Upper lobe of left lung (tissue), 6 donors: ENCODE measurements around the gene ABCC8. TPM values are rescaled to one million over a fixed set of nuclear protein-coding genes. Genes with fewer than 3 reads are reported as not detected.

ENCODE experiments used
- ATAC-seq, 2 donors: fragments of 200-7000 bp; cut with Tn5 transposase; one replicate each; pipeline ENCODE4 v1.9.1; 2022; ENCODE audit warnings: mild to moderate bottlenecking in 2 of 2, moderate library complexity in 2 of 2; ENCODE audit not compliant: low FRiP score in 2 of 2
- DNase-seq, 2 donors: peaks; one replicate each; pipeline ENCODE4 v3.0.0-alpha.2; 2019 to 2020
- H3K27ac ChIP-seq, 4 donors: fragments of 200-600 bp; sonication (generic); one replicate each; pipeline ENCODE4 v1.5.1; 2016 to 2019
- H3K27me3 ChIP-seq, 4 donors: fragments of 200-600 bp; sonication (generic); one replicate each; pipeline ENCODE4 v1.5.1; 2017 to 2019
- H3K36me3 ChIP-seq, 4 donors: fragments of 200-600 bp; sonication (generic); one replicate each; pipeline ENCODE4 v1.5.1; 2016 to 2019
- H3K4me1 ChIP-seq, 4 donors: fragments of 200-600 bp; sonication (generic); one replicate each; pipeline ENCODE4 v1.5.1; 2018 to 2019
- H3K4me3 ChIP-seq, 4 donors: fragments of 200-600 bp; sonication (generic); one replicate each; pipeline ENCODE4 v1.5.1; 2017 to 2019; ENCODE audit warnings: mild to moderate bottlenecking in 2 of 4, moderate library complexity in 1 of 4
- H3K9me3 ChIP-seq, 4 donors: fragments of 200-600 bp; sonication (generic); one replicate each; pipeline ENCODE4 v1.5.1; 2018 to 2019
- CTCF ChIP-seq, 6 experiments: fragments of 450-650 bp in 4 of 6; fragments of 200-600 bp in 2 of 6; sonication (generic) in 2 of 6; IDR thresholded peaks; one replicate each; pipeline ENCODE4 v1.5.1; 2016 to 2019; ENCODE audit warnings: antibody characterized with exemption in 6 of 6
- EP300 ChIP-seq, 4 donors: sonication (generic); formaldehyde crosslinking; IDR thresholded peaks; one replicate each; pipeline ENCODE4 v1.5.1; 2017; ENCODE audit warnings: antibody characterized with exemption in 4 of 4, control low read depth in 2 of 4
- POLR2A ChIP-seq, 4 donors: fragments of 450-650 bp; IDR thresholded peaks; one replicate each; pipeline ENCODE4 v1.5.1; 2016 to 2017; ENCODE audit warnings: antibody characterized with exemption in 4 of 4, mild to moderate bottlenecking in 2 of 4
- POLR2AphosphoS5 ChIP-seq, 2 donors: sonication (generic); formaldehyde crosslinking; IDR thresholded peaks; one replicate each; pipeline ENCODE4 v1.5.1; 2017; ENCODE audit warnings: antibody characterized with exemption in 2 of 2
- WGBS, 2 donors: methylation state at CpG; one replicate each; pipeline ENCODE4 v1.1.5; 2017 to 2018; 5-methylcytosine and 5-hydroxymethylcytosine counted together
- total RNA-seq, 6 donors: library from RNA; depleted of rRNA in 4 of 6; stranded (reverse); fragments of >200 nt in 4 of 6; gene quantifications; one replicate each; pipeline versions ENCODE4 v1.1.0 to v1.2.1, GENCODE V29; 2016 to 2021
- donor health status: DM: no; HTN: no; CAD: no; lungs with moderate emphysema.
- donor health status: DM: no; HTN: yes; CAD: no; lungs with severe emphysema.

Gene ABCC8
- total RNA-seq, 6 donors from 2014 or later: 1.7 to 62.7 (median 12.5) TPM

- Histone ChIP-seq H3K9me3 (no peaks in the 10 kb centered on the region), H3K27ac (no peak overlapping the region), H3K27me3 (no peaks in the 10 kb centered on the region), H3K4me3 (no peak overlapping the region), H3K36me3 (no peaks in the 10 kb centered on the region), H3K4me1 (peaks cover 0 to 3% (median 0%) of the 10 kb centered on the region in 4 donors)
- WGBS, 2 donors: 80 to 84% methylated on average over 4 of the region's 4 CpGs
- TF ChIP-seq EP300 (IDR thresholded peaks at IDR 0.05): no peak
- no peak for TF ChIP-seq POLR2A (IDR thresholded peaks at IDR 0.05)
- TF ChIP-seq POLR2AphosphoS5 (IDR thresholded peaks at IDR 0.05): no peak
- no peak for TF ChIP-seq CTCF (IDR thresholded peaks at IDR 0.05)
- DNase-seq (peak in 1 of 2 donors; percentile 42), ATAC-seq (no peak)
Measured at GRCh38 chr11:17502630-17503029, 26.0 kb upstream of the ABCC8 start.

- DNase-seq: peak in 1 of 2 donors; percentile 38
Measured at GRCh38 chr11:17500673-17501072, 24.0 kb upstream of the ABCC8 start.

GRCh38 chr11:17498475-17498874, 21.8 kb upstream of the ABCC8 start:
- TF ChIP-seq CTCF (IDR thresholded peaks at IDR 0.05) (no peak), EP300 (IDR thresholded peaks at IDR 0.05) (no peak), POLR2A (IDR thresholded peaks at IDR 0.05) (no peak), POLR2AphosphoS5 (IDR thresholded peaks at IDR 0.05) (no peak)
- DNase-seq (no peak), ATAC-seq (no peak)
- WGBS, 2 donors: 81 to 89% methylated on average over 5 of the region's 5 CpGs
- H3K36me3 ChIP-seq: no peaks in the 10 kb centered on the region
- H3K27ac ChIP-seq: no peak overlapping the region
- H3K4me1 ChIP-seq: no peaks in the 10 kb centered on the region
- H3K27me3 ChIP-seq: no peaks in the 10 kb centered on the region
- no peak overlapping the region for H3K4me3 ChIP-seq
- no peaks in the 10 kb centered on the region for H3K9me3 ChIP-seq

More at GRCh38 chr11:17500673-17501072, 24.0 kb upstream of the ABCC8 start:
- no peak overlapping the region for H3K27ac ChIP-seq
- TF ChIP-seq POLR2AphosphoS5 (IDR thresholded peaks at IDR 0.05) (no peak), EP300 (IDR thresholded peaks at IDR 0.05) (no peak), CTCF (IDR thresholded peaks at IDR 0.05) (no peak), POLR2A (IDR thresholded peaks at IDR 0.05) (no peak)
- no peak overlapping the region for H3K4me3 ChIP-seq
- peaks cover 0 to 3% (median 0%) of the 10 kb centered on the region in 4 donors for H3K4me1 ChIP-seq
- no peaks in the 10 kb centered on the region for H3K9me3 ChIP-seq
- ATAC-seq: no peak
- 93 to 94% methylated on average over 8 to 12 of the region's 12 CpGs for WGBS, 2 donors
- H3K27me3 ChIP-seq: no peaks in the 10 kb centered on the region
- H3K36me3 ChIP-seq: no peaks in the 10 kb centered on the region

GRCh38 chr11:17498058-17498457, 21.4 kb upstream of the ABCC8 start:
- DNase-seq: peak in 1 of 2 donors; percentile 28
- Histone ChIP-seq H3K9me3 (no peaks in the 10 kb centered on the region), H3K27me3 (no peaks in the 10 kb centered on the region), H3K36me3 (no peaks in the 10 kb centered on the region), H3K27ac (no peak overlapping the region), H3K4me3 (no peak overlapping the region), H3K4me1 (no peaks in the 10 kb centered on the region)
- 49 to 67% methylated on average over 3 to 4 of the region's 4 CpGs for WGBS, 2 donors
- TF ChIP-seq POLR2AphosphoS5 (IDR thresholded peaks at IDR 0.05) (no peak), EP300 (IDR thresholded peaks at IDR 0.05) (no peak), CTCF (IDR thresholded peaks at IDR 0.05) (no peak), POLR2A (IDR thresholded peaks at IDR 0.05) (no peak)
- ATAC-seq: no peak

- TF ChIP-seq EP300 (IDR thresholded peaks at IDR 0.05): no peak
- TF ChIP-seq POLR2A (IDR thresholded peaks at IDR 0.05): no peak
- TF ChIP-seq POLR2AphosphoS5 (IDR thresholded peaks at IDR 0.05): no peak
- Histone ChIP-seq H3K36me3 (no peaks in the 10 kb centered on the region), H3K27me3 (no peaks in the 10 kb centered on the region), H3K27ac (no peak overlapping the region), H3K4me1 (no peaks in the 10 kb centered on the region), H3K9me3 (no peaks in the 10 kb centered on the region), H3K4me3 (no peak overlapping the region)
- DNase-seq: no peak
- whole genome bisulfite sequencing, 2 donors: 46 to 52% methylated on average over 5 to 7 of the region's 7 CpGs
- ATAC-seq: no peak
Measured at GRCh38 chr11:17496406-17496805, 19.8 kb upstream of the ABCC8 start.
